A673 (cell line): ENCODE results near the gene CCDC197.

Source experiments
- EZH2 ChIP-seq: fragments of 200-600 bp; sonication (generic); IDR thresholded peaks from 2 replicates; pipeline ENCODE4 v1.6.1; 2017; ENCODE audit warnings: borderline replicate concordance, low read depth, mild to moderate bottlenecking, mixed read lengths, antibody characterized with exemption, low read length; ENCODE audit not compliant: poor library complexity, severe bottlenecking
- TF ChIP-seq, protein P1 (sequence below): fragments of 300-800, 200-600 bp; sonication (generic); conservative IDR thresholded peaks from 2 replicates; pipeline ENCODE4 v1.5.1; 2017; ENCODE audit warnings: low read depth, mild to moderate bottlenecking, antibody characterized with exemption, low read length, moderate library complexity, mixed read lengths

DNA sequence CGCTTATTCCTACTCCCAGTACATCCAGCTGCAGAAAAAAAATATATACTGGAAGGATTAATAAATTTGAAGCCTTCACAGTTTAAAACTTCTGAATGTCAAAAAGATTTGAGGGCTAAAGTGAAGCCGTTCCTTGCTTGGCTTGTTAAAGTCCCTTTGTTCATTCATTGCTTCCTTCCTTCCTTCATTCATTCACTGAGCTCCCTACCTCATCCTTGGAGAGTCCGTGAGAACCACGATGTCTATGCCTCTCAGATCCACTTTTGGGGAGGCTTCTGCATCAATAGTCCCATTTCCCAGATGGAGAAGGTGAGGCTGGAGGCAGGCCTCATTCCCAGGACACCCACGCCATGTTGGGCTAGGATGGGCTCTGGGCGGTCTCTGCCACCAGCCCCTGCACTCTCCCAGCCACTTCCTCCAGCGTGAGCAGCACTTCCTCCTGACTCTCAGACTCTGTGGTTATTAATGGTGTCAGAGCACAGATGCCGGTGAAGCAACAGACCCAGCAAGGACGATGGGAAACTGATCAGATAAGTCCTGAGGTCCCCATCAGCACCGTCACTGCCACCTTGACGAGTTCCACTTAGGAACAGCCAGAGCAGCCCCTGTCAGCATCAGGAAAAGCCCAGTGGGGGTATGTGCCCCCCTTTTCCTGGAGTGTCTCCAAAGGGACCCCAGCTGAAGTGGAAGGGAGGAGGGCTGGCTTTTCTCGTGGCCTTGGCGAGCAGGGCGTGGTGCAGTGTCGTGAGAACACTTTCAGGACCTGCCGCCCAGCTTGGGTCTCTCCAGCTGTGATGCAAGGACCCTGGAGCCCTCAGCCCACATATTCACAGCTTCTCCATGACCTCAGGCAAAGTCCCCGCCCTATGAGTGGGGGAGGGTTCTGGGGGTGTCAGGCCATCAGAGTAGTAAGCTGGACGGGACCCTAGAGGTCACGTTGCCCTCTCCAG, 41.9 kb upstream of the CCDC197 start:
- TF ChIP-seq, protein P1, sequence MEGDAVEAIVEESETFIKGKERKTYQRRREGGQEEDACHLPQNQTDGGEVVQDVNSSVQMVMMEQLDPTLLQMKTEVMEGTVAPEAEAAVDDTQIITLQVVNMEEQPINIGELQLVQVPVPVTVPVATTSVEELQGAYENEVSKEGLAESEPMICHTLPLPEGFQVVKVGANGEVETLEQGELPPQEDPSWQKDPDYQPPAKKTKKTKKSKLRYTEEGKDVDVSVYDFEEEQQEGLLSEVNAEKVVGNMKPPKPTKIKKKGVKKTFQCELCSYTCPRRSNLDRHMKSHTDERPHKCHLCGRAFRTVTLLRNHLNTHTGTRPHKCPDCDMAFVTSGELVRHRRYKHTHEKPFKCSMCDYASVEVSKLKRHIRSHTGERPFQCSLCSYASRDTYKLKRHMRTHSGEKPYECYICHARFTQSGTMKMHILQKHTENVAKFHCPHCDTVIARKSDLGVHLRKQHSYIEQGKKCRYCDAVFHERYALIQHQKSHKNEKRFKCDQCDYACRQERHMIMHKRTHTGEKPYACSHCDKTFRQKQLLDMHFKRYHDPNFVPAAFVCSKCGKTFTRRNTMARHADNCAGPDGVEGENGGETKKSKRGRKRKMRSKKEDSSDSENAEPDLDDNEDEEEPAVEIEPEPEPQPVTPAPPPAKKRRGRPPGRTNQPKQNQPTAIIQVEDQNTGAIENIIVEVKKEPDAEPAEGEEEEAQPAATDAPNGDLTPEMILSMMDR = no peak
- TF ChIP-seq EZH2 = no peak
